ENCODE data around the gene RFTN1. TPM values are rescaled to one million over a fixed set of nuclear protein-coding genes. Genes with fewer than 3 reads are reported as not detected.

RFTN1 gene
- total and polyA plus RNA-seq, 11 donors: 17.1 to 40.8 (median 26.4) TPM

DNA sequence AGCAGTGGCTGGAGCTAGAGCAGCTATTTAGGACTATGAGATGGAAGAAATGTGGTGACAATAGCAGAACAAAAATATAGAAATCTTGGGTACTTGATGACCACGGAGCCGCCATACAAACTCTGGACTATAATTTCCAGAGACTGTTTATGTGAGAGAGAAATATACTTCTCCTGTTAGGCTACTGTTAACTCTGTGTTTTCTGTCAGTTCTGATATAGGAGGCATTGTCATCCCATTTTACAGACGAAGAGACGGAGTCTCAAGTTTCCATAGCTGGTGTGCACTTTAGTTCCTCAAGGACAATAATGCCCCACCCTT lies 22.8 kb upstream of the RFTN1 start:
- TF ChIP-seq POLR2A (IDR thresholded peaks at IDR 0.05): no peak
- TF ChIP-seq, protein P1, sequence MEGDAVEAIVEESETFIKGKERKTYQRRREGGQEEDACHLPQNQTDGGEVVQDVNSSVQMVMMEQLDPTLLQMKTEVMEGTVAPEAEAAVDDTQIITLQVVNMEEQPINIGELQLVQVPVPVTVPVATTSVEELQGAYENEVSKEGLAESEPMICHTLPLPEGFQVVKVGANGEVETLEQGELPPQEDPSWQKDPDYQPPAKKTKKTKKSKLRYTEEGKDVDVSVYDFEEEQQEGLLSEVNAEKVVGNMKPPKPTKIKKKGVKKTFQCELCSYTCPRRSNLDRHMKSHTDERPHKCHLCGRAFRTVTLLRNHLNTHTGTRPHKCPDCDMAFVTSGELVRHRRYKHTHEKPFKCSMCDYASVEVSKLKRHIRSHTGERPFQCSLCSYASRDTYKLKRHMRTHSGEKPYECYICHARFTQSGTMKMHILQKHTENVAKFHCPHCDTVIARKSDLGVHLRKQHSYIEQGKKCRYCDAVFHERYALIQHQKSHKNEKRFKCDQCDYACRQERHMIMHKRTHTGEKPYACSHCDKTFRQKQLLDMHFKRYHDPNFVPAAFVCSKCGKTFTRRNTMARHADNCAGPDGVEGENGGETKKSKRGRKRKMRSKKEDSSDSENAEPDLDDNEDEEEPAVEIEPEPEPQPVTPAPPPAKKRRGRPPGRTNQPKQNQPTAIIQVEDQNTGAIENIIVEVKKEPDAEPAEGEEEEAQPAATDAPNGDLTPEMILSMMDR (IDR thresholded peaks at IDR 0.05): no peak
- no peaks in the 10 kb centered on the region for H3K4me1 ChIP-seq
- no peak overlapping the region for H3K27ac ChIP-seq
- 96 to 98% (median 97%) methylated on average over 4 of the region's 4 CpGs for WGBS, 4 donors
- H3K27me3 ChIP-seq: no peaks in the 10 kb centered on the region
- no peak overlapping the region for H3K4me3 ChIP-seq
- intact Hi-C loops (cut with DNase I): no loop called here
- no peaks in the 10 kb centered on the region for H3K9me3 ChIP-seq
- no peaks in the 10 kb centered on the region for H3K36me3 ChIP-seq
- ATAC-seq (no peak), DNase-seq (no peak)

DNA sequence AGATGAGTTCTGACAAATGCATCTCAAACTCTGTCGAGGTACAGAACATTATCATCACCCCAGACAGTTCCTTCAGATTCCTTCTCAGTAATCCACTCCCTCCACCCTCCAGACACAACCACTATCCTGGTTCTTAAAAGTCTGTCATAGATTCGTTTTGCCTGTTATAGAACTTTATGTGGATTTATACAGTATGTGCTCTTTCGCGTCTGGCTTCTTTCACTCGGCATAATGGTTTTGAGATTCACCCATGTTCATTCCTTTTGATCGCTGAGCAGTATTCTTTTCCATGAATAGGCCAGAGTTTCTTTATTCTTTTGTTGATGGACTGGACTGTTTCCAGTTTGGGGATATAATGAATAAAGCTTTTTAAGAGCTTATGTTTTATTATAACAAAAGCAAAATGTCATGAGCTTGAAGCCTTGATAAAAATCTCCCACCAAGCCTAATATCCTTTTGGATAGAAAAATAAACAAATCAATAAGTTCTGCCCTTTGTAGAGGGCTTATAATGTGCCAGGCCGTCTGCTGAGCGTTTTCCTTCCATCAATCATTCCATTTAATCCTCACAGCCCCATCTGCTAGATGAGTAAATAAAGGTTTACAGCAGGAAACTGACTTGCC lies 21.3 kb upstream of the RFTN1 start:
- 78 to 82% (median 80%) methylated on average over 8 of the region's 8 CpGs for WGBS, 4 donors
- H3K27me3 ChIP-seq: no peaks in the 10 kb centered on the region
- no peaks in the 10 kb centered on the region for H3K36me3 ChIP-seq
- intact Hi-C loops (cut with DNase I): loop anchor here in 1 of 10 donors (5.0 kb wide), 1 partner anchor 247 kb away; no protein-coding TSS in a partner anchor
- TF ChIP-seq POLR2A (IDR thresholded peaks at IDR 0.05): no peak
- TF ChIP-seq, protein P1 (IDR thresholded peaks at IDR 0.05): no peak
- no peaks in the 10 kb centered on the region for H3K9me3 ChIP-seq
- H3K27ac ChIP-seq: no peak overlapping the region
- ATAC-seq (no peak), DNase-seq (no peak)
- no peaks in the 10 kb centered on the region for H3K4me1 ChIP-seq
- no peak overlapping the region for H3K4me3 ChIP-seq

DNA sequence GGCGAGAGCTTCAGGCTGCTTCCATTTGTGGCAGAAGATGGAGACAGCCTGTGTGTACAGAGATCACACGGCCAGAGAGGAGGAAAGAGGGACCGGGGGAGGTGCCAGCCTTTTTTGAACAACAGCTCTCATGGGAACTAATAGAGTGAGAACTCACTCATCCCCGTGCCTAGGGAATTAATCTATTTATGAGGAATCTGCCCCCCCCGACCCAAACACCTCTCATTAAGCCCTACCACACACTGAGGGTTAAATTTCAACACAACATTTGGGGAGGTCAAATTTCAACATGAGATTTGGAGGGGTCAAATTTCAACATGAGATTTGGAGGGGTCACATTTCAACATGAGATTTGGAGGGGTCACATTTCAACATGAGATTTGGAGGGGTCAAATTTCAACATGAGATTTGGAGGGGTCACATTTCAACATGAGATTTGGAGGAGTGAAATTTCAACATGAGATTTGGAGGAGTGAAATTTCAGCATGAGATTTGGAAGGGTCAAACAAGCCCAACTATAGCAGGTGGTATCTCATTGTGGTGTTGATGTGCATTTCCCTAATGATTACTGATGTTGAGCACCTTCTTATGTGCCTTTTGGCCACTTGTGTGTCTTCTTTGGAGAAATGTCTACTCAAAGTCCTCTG lies 20.6 kb upstream of the RFTN1 start:
- Histone ChIP-seq H3K9me3 (no peaks in the 10 kb centered on the region), H3K36me3 (no peaks in the 10 kb centered on the region), H3K4me1 (peaks cover 0 to 6% (median under 1%) of the 10 kb centered on the region in 12 donors), H3K4me3 (no peak overlapping the region), H3K27me3 (no peaks in the 10 kb centered on the region), H3K27ac (no peak overlapping the region)
- DNase-seq (no peak), ATAC-seq (no peak)
- TF ChIP-seq, protein P1 (IDR thresholded peaks at IDR 0.05): no peak
- no peak for TF ChIP-seq POLR2A (IDR thresholded peaks at IDR 0.05)
- WGBS, 4 donors: 59 to 69% (median 63%) methylated on average over 5 of the region's 5 CpGs
- intact Hi-C loops (cut with DNase I): loop anchor here in 1 of 10 donors (5.0 kb wide), 1 partner anchor 247 kb away; no protein-coding TSS in a partner anchor

DNA sequence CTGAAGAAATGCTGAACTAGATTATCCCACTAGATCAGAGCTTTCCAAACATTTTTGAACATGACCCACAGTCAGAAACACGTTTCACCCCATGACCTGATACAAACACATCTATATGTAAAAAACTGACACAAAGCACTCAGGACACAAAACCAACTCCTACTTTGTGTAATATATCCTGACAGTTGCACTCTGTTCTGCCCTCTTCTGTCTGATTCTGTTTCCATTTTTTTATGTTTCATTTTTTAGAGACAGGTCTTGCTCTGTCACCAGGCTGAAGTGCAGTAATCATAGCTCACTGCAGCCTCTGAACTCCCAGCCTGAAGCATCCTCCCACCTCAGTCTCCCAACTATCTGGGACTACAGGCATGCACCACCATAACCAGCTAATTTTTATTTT lies 15.8 kb upstream of the RFTN1 start:
- intact Hi-C loops (cut with DNase I): no loop called here
- Histone ChIP-seq H3K27ac (peak overlapping the region in 3 of 12 donors; percentile 3 to 22 (median 17)), H3K36me3 (no peaks in the 10 kb centered on the region), H3K4me3 (no peak overlapping the region), H3K9me3 (peaks cover 0 to 4% (median 0%) of the 10 kb centered on the region in 12 donors), H3K4me1 (peaks cover 0 to 15% (median 6%) of the 10 kb centered on the region in 12 donors), H3K27me3 (no peaks in the 10 kb centered on the region)
- DNase-seq: no peak
- ATAC-seq: no peak
- TF ChIP-seq, protein P1 (IDR thresholded peaks at IDR 0.05): peak in 4 of 12 donors; percentile 6 to 10 (median 8)
- TF ChIP-seq POLR2A (IDR thresholded peaks at IDR 0.05): no peak
- WGBS, 4 donors: 83 to 90% (median 85%) methylated on average over 1 of the region's 1 CpG

Measured in heart left ventricle (tissue), 16 donors.